A549 treated with RU486 at 1 μM for 4 hours (cell line): ENCODE measurements around the gene CFHR3. TPM values are rescaled to one million over a fixed set of nuclear protein-coding genes. Genes with fewer than 3 reads are reported as not detected.

Experiments
- total RNA-seq: library from RNA; stranded (reverse); fragments of 200-300 nt; extraction: Qiagen RNA extraction; gene quantifications from 5 replicates; pipeline ENCODE4 v1.2.3, GENCODE V29; 2022; ENCODE audit warnings: low read depth

CFHR3 gene
- 0.10 to 0.18 TPM in 2 of 5 replicates, not detected in the others for total RNA-seq

GRCh38 chr1:196774603-196775002, at the start of gene CFHR3:
CFHR3 (plus strand) TSS chr1:196774840; CDS start chr1:196774887, 47 bp downstream.

GRCh38 chr1:196819531-196819930, 44.9 kb downstream of the CFHR3 start, which contains the start of gene CFHR1:
CFHR1 (plus strand) TSS chr1:196819731; CDS start chr1:196819845, 114 bp downstream.

Other genes with a start within 250 kb of the CFHR3 start
- 0.09 to 0.41 TPM (median 0.09 TPM) in 3 of 5 replicates, not detected in the others for gene KCNT2, start 166.4 kb upstream of the CFHR3 start, total RNA-seq
- gene CFH, start 122.8 kb upstream of the CFHR3 start, total RNA-seq, result 3.7 to 6.5 TPM (median 4.2 TPM) in 5 replicates
- 0.16 to 0.30 TPM (median 0.23 TPM) in 4 of 5 replicates, not detected in the other for gene CFHR1, start 44.9 kb downstream of the CFHR3 start, total RNA-seq
- gene CFHR4, start 113.2 kb downstream of the CFHR3 start, total RNA-seq, result not detected in 5 replicates
- gene CFHR2, start 168.9 kb downstream of the CFHR3 start, total RNA-seq, result not detected in 5 replicates
- gene CFHR5, start 202.7 kb downstream of the CFHR3 start, total RNA-seq, result not detected in 5 replicates